Mesenteric fat pad (tissue), 1 donor: ENCODE measurements around the gene UMAD1. TPM values are rescaled to one million over a fixed set of nuclear protein-coding genes. Genes with fewer than 3 reads are reported as not detected.

Source experiments
- DNase-seq: peaks from one replicate; pipeline ENCODE4 v3.0.0-alpha.2; 2020; ENCODE audit warnings: low spot score
- total RNA-seq: library from RNA; stranded (reverse); fragmentation: NEBNext Ultra II Directional; extraction: Animal tissue kit (Norgen Biotek cat#: 25700); gene quantifications from one replicate; pipeline ENCODE4 v1.2.1, GENCODE V29; 2021
- donor health status: DM: yes; HTN: yes; CAD: no.

The UMAD1 gene
- total RNA-seq, 1 donor from 2014 or later: 9.9 TPM

- no peak for DNase-seq
Observed at GRCh38 chr7:7720750-7721621, 80.4 kb downstream of the UMAD1 start.

GRCh38 chr7:7731732-7732131 lies 91.2 kb downstream of the UMAD1 start:
- no peak for DNase-seq

GRCh38 chr7:7732621-7733281 lies 92.2 kb downstream of the UMAD1 start:
- DNase-seq: no peak

- no peak for DNase-seq
Observed at GRCh38 chr7:7736671-7737070, 96.1 kb downstream of the UMAD1 start.

GRCh38 chr7:7737674-7738073 lies 97.1 kb downstream of the UMAD1 start:
- DNase-seq: no peak

DNA sequence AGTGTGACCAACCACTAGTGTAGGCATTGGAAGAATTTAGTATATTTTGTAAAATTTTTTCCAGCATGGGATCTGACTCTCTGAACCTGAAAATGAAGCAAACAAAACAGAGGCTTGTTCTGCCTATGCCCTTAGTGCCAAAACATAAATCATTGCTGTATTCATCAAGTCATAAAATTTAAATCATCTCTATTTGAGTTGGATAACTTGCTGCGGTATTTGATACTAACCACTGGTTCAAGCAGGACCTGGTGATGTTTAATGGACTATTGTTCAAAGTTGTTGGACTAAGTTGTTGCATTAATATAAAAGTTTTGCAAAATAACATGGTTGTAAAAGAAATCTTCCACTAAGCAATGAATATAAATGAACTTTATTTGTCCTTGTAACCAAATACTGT lies 97.6 kb downstream of the UMAD1 start:
- no peak for DNase-seq

GRCh38 chr7:7738622-7739021 lies 98.1 kb downstream of the UMAD1 start:
- no peak for DNase-seq

GRCh38 chr7:7739204-7740036 lies 98.9 kb downstream of the UMAD1 start:
- no peak for DNase-seq

GRCh38 chr7:7740037-7740355 lies 99.4 kb downstream of the UMAD1 start:
- no peak for DNase-seq

GRCh38 chr7:7742223-7742622 lies 101.7 kb downstream of the UMAD1 start:
- no peak for DNase-seq

GRCh38 chr7:7745258-7745657 lies 104.7 kb downstream of the UMAD1 start:
- no peak for DNase-seq

DNA sequence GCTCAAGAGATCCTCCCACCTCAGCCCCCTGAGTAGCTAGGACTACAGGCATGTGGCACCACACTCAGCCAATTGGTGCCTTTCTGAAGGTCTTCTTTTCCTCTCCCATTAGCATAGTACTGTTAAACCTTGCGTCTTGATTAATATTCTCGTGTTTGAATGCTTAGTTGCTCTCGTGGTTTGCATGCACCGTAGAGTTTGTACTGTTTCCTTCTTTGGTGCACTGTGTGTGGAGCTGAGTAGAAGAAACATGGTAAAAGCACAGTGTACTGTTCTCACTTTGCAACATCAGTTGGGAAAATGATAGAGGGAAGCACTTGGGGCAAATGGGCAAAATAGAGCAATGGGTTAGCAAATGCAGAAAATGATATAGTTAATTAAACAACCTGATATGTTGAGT lies 105.4 kb downstream of the UMAD1 start:
- no peak for DNase-seq

- DNase-seq: no peak
Observed at GRCh38 chr7:7746458-7746857, 105.9 kb downstream of the UMAD1 start.

GRCh38 chr7:7750571-7751242 lies 110.2 kb downstream of the UMAD1 start:
- DNase-seq: no peak

DNA sequence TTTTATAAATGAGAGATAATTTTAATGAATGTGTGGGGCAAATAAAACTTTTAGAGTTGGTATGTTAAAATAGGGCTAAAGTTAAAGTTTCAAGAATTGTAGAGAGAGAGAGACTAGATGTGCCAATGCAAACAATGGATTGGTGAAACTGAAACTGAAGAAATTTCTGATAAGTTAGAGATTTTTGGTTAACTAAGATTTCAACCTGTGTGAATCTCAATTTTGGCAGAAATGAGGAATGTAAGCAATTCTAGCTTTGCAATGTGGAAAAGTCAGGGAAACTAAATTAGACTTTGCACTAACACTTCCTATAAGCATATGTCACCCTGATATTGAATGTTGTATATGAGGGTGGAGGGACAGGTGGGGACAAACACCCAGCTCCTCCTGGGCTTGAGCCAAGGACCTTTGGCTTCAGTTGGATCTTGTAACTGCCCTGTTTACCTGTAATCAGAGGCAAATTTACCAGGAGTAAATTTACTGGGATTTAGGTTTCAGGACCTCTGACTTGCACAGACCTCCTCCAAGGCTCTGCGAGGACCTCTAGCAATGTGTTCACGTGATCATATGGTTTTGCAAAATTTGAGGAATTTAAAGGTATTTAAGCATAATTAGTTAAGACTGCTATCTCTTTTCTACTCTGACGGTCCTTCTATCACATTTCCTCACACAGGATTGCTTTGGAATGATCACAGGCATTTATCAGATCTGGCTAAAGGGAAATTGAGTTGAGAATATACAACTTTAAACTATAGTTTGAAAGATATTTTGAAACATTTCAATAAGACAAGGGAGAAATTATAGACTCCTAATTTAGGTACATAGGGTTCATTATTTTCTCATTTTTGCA lies 110.9 kb downstream of the UMAD1 start:
- DNase-seq: no peak

GRCh38 chr7:7756577-7756976 lies 116.0 kb downstream of the UMAD1 start:
- no peak for DNase-seq

DNA sequence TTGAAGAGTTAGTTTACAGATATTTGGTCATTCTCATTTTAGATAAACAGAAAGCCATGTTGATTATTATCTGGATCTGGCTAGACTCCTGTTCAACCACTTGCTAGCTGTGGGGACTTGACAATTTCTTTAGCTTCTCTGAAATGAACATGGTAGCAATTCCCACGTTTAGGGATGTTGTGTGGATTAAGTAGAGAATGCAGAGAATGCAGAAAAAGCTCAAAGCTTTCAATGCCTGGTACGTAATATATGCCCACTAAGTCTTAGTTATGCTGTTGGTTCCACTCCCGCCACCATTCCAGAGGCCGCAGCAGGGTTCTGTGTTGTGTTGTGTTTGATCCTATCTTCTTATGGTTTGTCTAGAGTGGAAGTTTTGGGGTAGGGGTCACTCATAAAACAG lies 117.0 kb downstream of the UMAD1 start:
- no peak for DNase-seq

DNA sequence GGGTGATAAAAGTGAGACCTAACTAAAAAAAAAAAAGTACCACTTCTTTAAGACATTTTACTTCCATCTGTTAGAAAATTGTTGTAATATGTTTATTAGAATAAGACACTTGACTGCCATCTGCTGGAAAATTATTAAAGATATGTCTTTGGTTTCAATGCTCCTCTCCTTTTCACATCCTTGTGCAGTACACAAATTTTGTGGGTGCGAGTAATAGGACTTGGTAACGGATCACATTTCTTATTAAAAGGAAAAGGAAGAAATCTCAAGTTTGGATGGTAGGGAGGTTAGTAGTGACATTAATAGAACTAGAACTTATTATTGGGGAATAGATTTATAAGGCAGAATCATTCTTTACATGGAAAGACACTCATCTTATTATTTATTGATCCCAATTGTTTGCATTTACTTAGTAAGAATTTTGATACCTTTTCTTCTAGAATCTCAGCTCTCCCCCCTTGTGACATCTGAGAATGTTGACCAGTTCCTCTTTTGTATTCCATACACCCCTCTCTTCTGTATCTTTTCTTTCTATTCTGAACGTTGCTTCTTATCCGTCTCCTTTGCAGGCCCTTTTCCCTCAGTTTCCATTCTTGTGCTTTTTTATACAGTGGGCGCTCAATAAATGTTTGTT lies 120.9 kb downstream of the UMAD1 start:
- DNase-seq: no peak

GRCh38 chr7:7761974-7762779 lies 121.6 kb downstream of the UMAD1 start:
- DNase-seq: no peak
